ENCODE data around the gene ARVCF.

Gene ARVCF

DNA sequence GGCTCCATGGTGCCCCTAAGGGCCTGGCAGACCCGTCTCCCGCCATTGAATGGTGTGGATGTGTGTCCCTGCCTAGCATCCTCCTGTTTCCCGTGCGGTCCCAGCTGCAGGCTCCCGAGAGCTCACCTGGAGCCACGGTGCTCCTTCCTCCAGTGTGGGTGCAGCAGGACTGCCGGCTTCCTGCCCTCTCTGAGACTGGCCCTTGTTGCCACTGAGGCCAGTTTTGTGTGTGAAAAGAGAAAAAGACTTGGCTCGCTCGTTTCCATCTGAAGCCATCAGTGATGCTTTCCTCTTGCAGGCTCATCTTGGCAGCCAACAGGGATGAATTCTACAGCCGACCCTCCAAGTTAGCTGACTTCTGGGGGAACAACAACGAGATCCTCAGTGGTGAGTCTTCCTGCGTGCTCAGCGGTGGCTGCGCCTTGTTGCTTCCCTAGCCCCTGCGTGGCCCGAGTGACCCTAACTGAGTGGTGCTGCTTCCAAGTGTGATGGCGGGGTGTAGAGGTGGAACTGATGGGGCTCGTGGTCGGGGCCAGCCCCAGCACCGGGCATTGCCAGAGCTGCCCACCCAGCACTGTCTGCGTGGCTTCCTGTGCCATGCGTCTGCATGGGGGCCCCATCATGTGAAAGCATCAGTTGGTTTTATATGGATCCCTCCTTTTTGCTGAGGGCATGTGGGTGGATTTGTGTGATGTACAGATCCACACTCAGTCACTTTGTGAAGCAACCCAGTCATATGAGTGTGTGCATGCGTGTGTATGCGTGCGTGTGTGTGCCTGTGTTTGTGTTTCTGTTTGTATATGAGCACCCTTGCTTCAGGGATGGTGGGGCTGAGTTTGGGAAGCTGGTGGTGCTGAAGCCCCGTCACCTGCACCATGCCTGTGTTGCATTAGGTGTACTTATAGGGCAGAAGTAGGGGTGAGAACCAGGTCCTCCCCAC is 26.7 kb upstream of the ARVCF start (continued):
- no peak for TF ChIP-seq ZNF18 (tag by site-specific recombination; IDR thresholded peaks at IDR 0.05)
- no peak for TF ChIP-seq ZNF670 (tag by site-specific recombination; IDR thresholded peaks at IDR 0.05; ENCODE audit: low read depth)

DNA sequence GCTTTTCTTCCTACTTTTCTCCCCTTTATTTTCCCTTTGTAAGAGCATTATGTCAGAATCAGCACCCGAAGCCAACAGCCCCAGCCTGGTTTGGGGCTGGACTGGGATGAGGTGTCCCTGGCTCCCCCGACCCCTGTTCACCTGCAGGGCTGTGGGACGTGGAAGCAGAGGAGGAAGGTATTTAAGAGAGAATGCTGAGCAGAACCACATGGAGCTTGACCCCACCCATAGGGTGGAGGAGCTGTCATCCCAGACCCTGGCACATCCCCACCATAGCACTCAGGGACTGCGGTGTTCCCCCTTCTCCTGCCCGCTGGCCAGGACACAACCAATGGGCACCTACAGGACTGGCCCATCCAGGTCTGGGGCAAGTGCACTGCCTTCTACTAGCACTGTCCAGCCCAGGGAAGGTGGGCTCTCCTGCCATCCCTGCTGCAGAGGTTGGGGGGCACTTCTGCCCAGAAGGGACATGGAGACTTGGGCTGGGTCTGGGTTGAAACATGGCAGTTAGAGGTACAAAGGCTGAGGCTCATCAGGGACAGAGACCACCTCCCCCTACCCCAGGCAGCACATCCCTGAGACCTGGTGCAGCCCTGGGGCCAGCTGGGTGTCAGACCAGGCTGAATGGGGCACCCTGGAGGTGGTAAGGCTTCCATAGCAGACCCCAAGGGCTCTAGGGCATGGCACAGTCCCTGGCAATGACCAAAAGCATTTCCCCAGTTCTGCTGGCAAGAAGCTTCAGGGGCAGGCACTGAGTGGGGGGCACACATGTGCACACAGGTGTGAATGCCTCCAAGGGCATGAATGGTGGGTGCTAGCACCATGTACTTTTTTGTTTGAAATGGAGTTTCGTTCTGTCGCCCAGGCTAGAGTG is 23.9 kb upstream of the ARVCF start:
- ChIA-PET POLR2A (interaction anchor here (0.5 to 0.6 kb wide), 2 partner anchors 9 to 206 kb away, joined by 3 to 5 read pairs; no protein-coding TSS in a partner anchor), CTCF (interaction anchor here (0.6 kb wide), 1 partner anchor 197 kb away, joined by 3 read pairs; no protein-coding TSS in a partner anchor)
- TF ChIP-seq ZNF280D (tag by site-specific recombination; IDR thresholded peaks at IDR 0.05) (no peak), ZNF645 (tag by site-specific recombination; IDR thresholded peaks at IDR 0.05) (no peak), ZNF433 (tag by site-specific recombination; IDR thresholded peaks at IDR 0.05; ENCODE audit: low read depth) (no peak), ZNF362 (tag by site-specific recombination; IDR thresholded peaks at IDR 0.05) (no peak), ZNF548 (tag by site-specific recombination; IDR thresholded peaks at IDR 0.05) (no peak), ZNF747 (tag by site-specific recombination; IDR thresholded peaks at IDR 0.05) (no peak), ZXDB (tag by site-specific recombination; IDR thresholded peaks at IDR 0.05) (no peak), ZNF76 (tag by site-specific recombination; IDR thresholded peaks at IDR 0.05; ENCODE audit: borderline replicate concordance, low read depth) (no peak), ZNF571 (tag by site-specific recombination; IDR thresholded peaks at IDR 0.05) (no peak), ZNF677 (tag by site-specific recombination; IDR thresholded peaks at IDR 0.05) (no peak), HOXC10 (CRISPR knock-in tag; IDR thresholded peaks at IDR 0.05) (no peak), ZNF157 (tag by site-specific recombination; IDR thresholded peaks at IDR 0.05) (no peak), ZNF426 (tag by site-specific recombination; IDR thresholded peaks at IDR 0.05) (no peak), ZNF423 (tag by site-specific recombination; IDR thresholded peaks at IDR 0.05) (no peak), SP7 (tag by site-specific recombination; IDR thresholded peaks at IDR 0.05) (no peak), ZNF580 (tag by site-specific recombination; IDR thresholded peaks at IDR 0.05) (no peak)
- TF ChIP-seq, protein P1, sequence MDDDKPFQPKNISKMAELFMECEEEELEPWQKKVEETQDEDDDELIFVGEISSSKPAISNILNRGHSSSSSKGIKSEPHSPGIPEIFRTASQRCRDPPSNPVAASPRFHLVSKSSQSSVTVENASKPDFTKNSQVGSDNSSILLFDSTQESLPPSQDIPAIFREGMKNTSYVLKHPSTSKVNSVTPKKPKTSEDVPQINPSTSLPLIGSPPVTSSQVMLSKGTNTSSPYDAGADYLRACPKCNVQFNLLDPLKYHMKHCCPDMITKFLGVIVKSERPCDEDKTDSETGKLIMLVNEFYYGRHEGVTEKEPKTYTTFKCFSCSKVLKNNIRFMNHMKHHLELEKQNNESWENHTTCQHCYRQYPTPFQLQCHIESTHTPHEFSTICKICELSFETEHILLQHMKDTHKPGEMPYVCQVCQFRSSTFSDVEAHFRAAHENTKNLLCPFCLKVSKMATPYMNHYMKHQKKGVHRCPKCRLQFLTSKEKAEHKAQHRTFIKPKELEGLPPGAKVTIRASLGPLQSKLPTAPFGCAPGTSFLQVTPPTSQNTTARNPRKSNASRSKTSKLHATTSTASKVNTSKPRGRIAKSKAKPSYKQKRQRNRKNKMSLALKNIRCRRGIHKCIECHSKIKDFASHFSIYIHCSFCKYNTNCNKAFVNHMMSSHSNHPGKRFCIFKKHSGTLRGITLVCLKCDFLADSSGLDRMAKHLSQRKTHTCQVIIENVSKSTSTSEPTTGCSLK (tag by site-specific recombination; IDR thresholded peaks at IDR 0.05) = no peak
- Histone ChIP-seq H3K9me3 (ENCODE audit: control insufficient read depth, insufficient read depth, low read depth, low read length) (no peaks in the 10 kb centered on the region), H3K4me1 (ENCODE audit: control insufficient read depth, insufficient read depth, low read length) (no peaks in the 10 kb centered on the region), H3K27ac (ENCODE audit: extremely low read depth, low read depth, low read length) (no peak overlapping the region), H3K36me3 (ENCODE audit: control insufficient read depth in 2 of 2, insufficient read depth in 1 of 2, low read length in 2 of 2) (peaks cover 0 to 40% of the 10 kb centered on the region in 2 experiments; a peak in 1 of 3 replicates), H3K4me3 (ENCODE audit: low read depth, low read length) (no peak overlapping the region)
